HEK293 (cell line): Measurements from ENCODE around the gene CHST12.

Source experiments
- MEIS1 ChIP-seq: sonication (generic); formaldehyde crosslinking; IDR thresholded peaks from 2 replicates; pipeline ENCODE4 v1.8.1; 2022; ENCODE audit warnings: missing genetic modification reagents, mild to moderate bottlenecking, borderline replicate concordance
- ZBTB21 ChIP-seq: fragments of 450-650 bp; formaldehyde crosslinking; IDR thresholded peaks from 2 replicates; pipeline ENCODE4 v1.5.1; 2017; ENCODE audit warnings: missing biosample characterization, missing genetic modification characterization
- ZFP3 ChIP-seq: fragments of 450-650 bp; formaldehyde crosslinking; IDR thresholded peaks from 2 replicates; pipeline ENCODE4 v1.5.1; 2016; ENCODE audit warnings: low read depth, missing biosample characterization, missing genetic modification characterization
- ZNF114 ChIP-seq: fragments of 450-650 bp; formaldehyde crosslinking; IDR thresholded peaks from 2 replicates; pipeline ENCODE4 v1.5.0; 2017; ENCODE audit warnings: missing biosample characterization, missing genetic modification characterization
- ZNF121 ChIP-seq: fragments of 450-650 bp; formaldehyde crosslinking; IDR thresholded peaks from 2 replicates; pipeline ENCODE4 v1.5.1; 2016; ENCODE audit warnings: missing biosample characterization, missing genetic modification characterization
- ZNF266 ChIP-seq: fragments of 450-650 bp; formaldehyde crosslinking; IDR thresholded peaks from 2 replicates; pipeline ENCODE4 v1.5.1; 2016; ENCODE audit warnings: missing biosample characterization, missing genetic modification characterization, low read depth
- ZNF324 ChIP-seq: fragments of 450-650 bp; formaldehyde crosslinking; IDR thresholded peaks from 2 replicates; pipeline ENCODE4 v1.5.1; 2016; ENCODE audit warnings: missing biosample characterization, missing genetic modification characterization
- ZNF549 ChIP-seq: fragments of 450-650 bp; IDR thresholded peaks from 2 replicates; pipeline ENCODE4 v1.5.1; 2018; ENCODE audit warnings: missing biosample characterization, missing genetic modification characterization, mild to moderate bottlenecking, inconsistent platforms, moderate library complexity
- ZNF626 ChIP-seq: fragments of 450-650 bp; sonication (Bioruptor Pico); formaldehyde crosslinking; IDR thresholded peaks from 2 replicates; pipeline ENCODE4 v1.5.1; 2018; ENCODE audit warnings: missing biosample characterization, missing genetic modification characterization, inconsistent platforms
- ZNF701 ChIP-seq: fragments of 450-650 bp; formaldehyde crosslinking; IDR thresholded peaks from 2 replicates; pipeline ENCODE4 v1.5.1; 2016; ENCODE audit warnings: missing biosample characterization, missing genetic modification characterization
- ZNF776 ChIP-seq: fragments of 450-650 bp; formaldehyde crosslinking; IDR thresholded peaks from 2 replicates; pipeline ENCODE4 v1.5.0; 2017; ENCODE audit warnings: missing biosample characterization, missing genetic modification characterization, borderline replicate concordance
- TF ChIP-seq, protein P1 (sequence below): fragments of 450-650 bp; formaldehyde crosslinking; IDR thresholded peaks from 2 replicates; pipeline ENCODE4 v1.5.1; 2016; ENCODE audit warnings: missing biosample characterization, missing genetic modification characterization
- TF ChIP-seq, protein P2 (sequence below): fragments of 450-650 bp; formaldehyde crosslinking; optimal IDR thresholded peaks from 2 replicates; pipeline ENCODE3; 2016; ENCODE audit warnings: missing biosample characterization, mild to moderate bottlenecking, missing genetic modification characterization

DNA sequence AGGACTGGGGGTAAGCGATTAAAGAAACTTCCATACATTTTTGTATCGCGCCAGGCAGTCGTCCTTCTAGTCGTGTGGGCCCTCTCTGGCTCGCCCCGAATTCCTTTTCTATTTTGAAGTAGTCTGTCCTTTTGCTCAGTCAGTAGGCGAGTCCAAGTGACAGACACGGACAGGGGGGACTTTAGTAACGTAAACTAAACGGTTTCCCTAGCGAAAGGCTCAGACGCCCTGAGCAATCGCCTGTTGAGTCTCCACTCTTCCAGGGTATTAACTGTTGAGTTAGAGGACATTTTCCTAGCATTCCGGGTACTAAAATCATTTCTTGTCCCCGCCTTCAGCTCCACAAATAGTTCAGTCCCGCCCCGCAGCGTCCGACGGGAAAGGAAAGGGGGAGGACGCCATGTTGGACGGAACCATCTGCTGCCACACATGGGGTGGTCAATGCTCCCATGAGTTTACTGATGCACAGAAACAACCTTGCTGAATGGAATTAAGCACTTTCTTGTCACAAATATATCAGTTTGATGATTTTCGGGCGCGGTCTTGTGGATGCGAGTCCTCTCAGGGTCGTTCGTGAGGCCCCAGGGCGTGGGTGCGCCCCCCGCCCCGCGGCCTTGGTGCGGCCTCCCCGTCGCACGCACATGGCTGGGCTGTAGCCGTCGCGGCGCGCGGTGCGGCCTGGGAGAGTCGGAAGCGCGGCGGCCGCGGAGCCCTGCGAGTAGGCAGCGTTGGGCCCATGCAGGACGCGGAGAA, 49.0 kb upstream of the CHST12 start, which contains the start of gene EIF3B:
- TF ChIP-seq ZNF266 (tag by site-specific recombination) (no peak), ZNF121 (tag by site-specific recombination) (no peak), MEIS1 (CRISPR knock-in tag) (no peak), ZNF776 (tag by site-specific recombination) (no peak), ZNF114 (tag by site-specific recombination) (no peak), ZBTB21 (tag by site-specific recombination) (no peak; the same call in 1 of the 2 replicates), ZNF626 (tag by site-specific recombination) (no peak), ZNF549 (tag by site-specific recombination) (no peak), ZNF701 (tag by site-specific recombination) (no peak), ZNF324 (tag by site-specific recombination) (peak; percentile 73; the same call in 1 of the 2 replicates), ZFP3 (no peak)
- TF ChIP-seq, protein P1, sequence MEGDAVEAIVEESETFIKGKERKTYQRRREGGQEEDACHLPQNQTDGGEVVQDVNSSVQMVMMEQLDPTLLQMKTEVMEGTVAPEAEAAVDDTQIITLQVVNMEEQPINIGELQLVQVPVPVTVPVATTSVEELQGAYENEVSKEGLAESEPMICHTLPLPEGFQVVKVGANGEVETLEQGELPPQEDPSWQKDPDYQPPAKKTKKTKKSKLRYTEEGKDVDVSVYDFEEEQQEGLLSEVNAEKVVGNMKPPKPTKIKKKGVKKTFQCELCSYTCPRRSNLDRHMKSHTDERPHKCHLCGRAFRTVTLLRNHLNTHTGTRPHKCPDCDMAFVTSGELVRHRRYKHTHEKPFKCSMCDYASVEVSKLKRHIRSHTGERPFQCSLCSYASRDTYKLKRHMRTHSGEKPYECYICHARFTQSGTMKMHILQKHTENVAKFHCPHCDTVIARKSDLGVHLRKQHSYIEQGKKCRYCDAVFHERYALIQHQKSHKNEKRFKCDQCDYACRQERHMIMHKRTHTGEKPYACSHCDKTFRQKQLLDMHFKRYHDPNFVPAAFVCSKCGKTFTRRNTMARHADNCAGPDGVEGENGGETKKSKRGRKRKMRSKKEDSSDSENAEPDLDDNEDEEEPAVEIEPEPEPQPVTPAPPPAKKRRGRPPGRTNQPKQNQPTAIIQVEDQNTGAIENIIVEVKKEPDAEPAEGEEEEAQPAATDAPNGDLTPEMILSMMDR, result no peak
- TF ChIP-seq, protein P2, sequence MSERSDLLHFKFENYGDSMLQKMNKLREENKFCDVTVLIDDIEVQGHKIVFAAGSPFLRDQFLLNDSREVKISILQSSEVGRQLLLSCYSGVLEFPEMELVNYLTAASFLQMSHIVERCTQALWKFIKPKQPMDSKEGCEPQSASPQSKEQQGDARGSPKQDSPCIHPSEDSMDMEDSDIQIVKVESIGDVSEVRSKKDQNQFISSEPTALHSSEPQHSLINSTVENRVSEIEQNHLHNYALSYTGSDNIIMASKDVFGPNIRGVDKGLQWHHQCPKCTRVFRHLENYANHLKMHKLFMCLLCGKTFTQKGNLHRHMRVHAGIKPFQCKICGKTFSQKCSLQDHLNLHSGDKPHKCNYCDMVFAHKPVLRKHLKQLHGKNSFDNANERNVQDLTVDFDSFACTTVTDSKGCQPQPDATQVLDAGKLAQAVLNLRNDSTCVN (tag by site-specific recombination), result peak; percentile 49
